Breast epithelium (tissue), 4 donors: Measurements from ENCODE around the gene TRA2B. TPM values are rescaled to one million over a fixed set of nuclear protein-coding genes. Genes with fewer than 3 reads are reported as not detected.

Experiments
- DNase-seq, 2 donors: peaks; one replicate each; pipeline ENCODE4 v3.0.0-alpha.2; 2019; ENCODE audit warnings: low spot score in 2 of 2
- H3K27ac ChIP-seq, 2 donors: fragments of 200-600 bp; sonication (generic) in 1 of 2; one replicate each; pipeline ENCODE4 v1.5.1; 2016 to 2019; ENCODE audit warnings: mild to moderate bottlenecking in 1 of 2
- H3K27me3 ChIP-seq, 2 donors: fragments of 200-600 bp; sonication (generic) in 1 of 2; one replicate each; pipeline versions ENCODE4 v1.5.1 to v1.6.0; 2017 to 2019; ENCODE audit warnings: control low read depth in 1 of 2, mild to moderate bottlenecking in 1 of 2
- H3K36me3 ChIP-seq: fragments of 200-600 bp; one replicate; pipeline ENCODE4 v1.5.1; 2019
- H3K4me1 ChIP-seq, 2 donors: fragments of 200-600 bp; sonication (generic); one replicate each; pipeline ENCODE4 v1.5.1; 2016 to 2019; ENCODE audit warnings: control low read depth in 1 of 2
- H3K4me3 ChIP-seq, 3 donors: fragments of 200-600 bp; sonication (generic); 1 replicate in 2 of 3; 2 replicates in 1 of 3; pipeline ENCODE4 v1.5.1; 2016 to 2019; ENCODE audit warnings: mild to moderate bottlenecking in 3 of 3, moderate library complexity in 2 of 3
- H3K9me3 ChIP-seq, 2 donors: fragments of 200-600 bp; sonication (generic) in 1 of 2; one replicate each; pipeline ENCODE4 v1.5.1; 2016 to 2019; ENCODE audit warnings: control low read depth in 1 of 2
- POLR2A ChIP-seq: fragments of 450-650 bp; IDR thresholded peaks from one replicate; pipeline ENCODE4 v1.6.1; 2016; ENCODE audit warnings: antibody characterized with exemption, mild to moderate bottlenecking, moderate library complexity
- POLR2AphosphoS5 ChIP-seq, 3 donors: sonication (generic); formaldehyde crosslinking; IDR thresholded peaks; one replicate each; pipeline ENCODE4 v1.6.1; 2017; ENCODE audit warnings: antibody characterized with exemption in 3 of 3
- intact Hi-C: fragments of 100-400 bp; cut with DNase I; formaldehyde crosslinking; loops from one replicate; pipeline ENCODE4 v1.15.1; 2023; ENCODE audit warnings: low total_unique reads
- total RNA-seq, 3 donors: library from RNA; depleted of rRNA; stranded (reverse); fragments of >200 nt; gene quantifications; one replicate each; pipeline ENCODE4 v1.1.0, GENCODE V29; 2016
- TF ChIP-seq, protein P1 (sequence below), 3 donors: fragments of 450-650 bp; IDR thresholded peaks; one replicate each; pipeline ENCODE4 v1.5.1; 2016 to 2017; ENCODE audit warnings: antibody characterized with exemption in 3 of 3, mild to moderate bottlenecking in 3 of 3, moderate library complexity in 3 of 3

The TRA2B gene
- total RNA-seq, 3 donors from 2014 or later: 163 to 278 (median 179) TPM

DNA sequence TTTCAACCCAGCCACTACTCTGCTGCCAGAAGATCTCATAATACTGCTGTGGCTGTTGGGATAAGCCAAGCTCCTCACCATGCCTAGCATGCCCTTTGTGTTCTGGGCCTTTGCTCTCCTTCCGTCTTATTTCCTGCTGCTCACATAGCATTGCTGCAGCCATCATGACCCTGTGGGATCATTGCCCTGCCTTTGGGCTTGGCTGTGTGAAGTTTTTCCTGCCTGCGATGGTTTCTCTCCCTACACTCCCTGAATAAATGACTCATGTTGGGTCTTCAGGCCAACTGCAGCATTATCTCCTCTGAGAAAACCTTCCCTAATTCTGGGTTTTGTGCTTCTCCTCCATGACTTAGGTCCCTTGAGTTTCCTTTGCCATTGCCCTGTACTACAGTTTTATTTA is 20.8 kb upstream of the TRA2B start:
- no peak for TF ChIP-seq POLR2AphosphoS5 (IDR thresholded peaks at IDR 0.05)
- no peak for TF ChIP-seq POLR2A
- TF ChIP-seq, protein P1, sequence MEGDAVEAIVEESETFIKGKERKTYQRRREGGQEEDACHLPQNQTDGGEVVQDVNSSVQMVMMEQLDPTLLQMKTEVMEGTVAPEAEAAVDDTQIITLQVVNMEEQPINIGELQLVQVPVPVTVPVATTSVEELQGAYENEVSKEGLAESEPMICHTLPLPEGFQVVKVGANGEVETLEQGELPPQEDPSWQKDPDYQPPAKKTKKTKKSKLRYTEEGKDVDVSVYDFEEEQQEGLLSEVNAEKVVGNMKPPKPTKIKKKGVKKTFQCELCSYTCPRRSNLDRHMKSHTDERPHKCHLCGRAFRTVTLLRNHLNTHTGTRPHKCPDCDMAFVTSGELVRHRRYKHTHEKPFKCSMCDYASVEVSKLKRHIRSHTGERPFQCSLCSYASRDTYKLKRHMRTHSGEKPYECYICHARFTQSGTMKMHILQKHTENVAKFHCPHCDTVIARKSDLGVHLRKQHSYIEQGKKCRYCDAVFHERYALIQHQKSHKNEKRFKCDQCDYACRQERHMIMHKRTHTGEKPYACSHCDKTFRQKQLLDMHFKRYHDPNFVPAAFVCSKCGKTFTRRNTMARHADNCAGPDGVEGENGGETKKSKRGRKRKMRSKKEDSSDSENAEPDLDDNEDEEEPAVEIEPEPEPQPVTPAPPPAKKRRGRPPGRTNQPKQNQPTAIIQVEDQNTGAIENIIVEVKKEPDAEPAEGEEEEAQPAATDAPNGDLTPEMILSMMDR (IDR thresholded peaks at IDR 0.05): no peak
- Histone ChIP-seq H3K4me3 (no peak overlapping the region), H3K9me3 (no peaks in the 10 kb centered on the region), H3K4me1 (no peaks in the 10 kb centered on the region), H3K36me3 (no peaks in the 10 kb centered on the region), H3K27ac (no peak overlapping the region), H3K27me3 (no peaks in the 10 kb centered on the region)
- intact Hi-C loops: no loop called here
- no peak for DNase-seq

DNA sequence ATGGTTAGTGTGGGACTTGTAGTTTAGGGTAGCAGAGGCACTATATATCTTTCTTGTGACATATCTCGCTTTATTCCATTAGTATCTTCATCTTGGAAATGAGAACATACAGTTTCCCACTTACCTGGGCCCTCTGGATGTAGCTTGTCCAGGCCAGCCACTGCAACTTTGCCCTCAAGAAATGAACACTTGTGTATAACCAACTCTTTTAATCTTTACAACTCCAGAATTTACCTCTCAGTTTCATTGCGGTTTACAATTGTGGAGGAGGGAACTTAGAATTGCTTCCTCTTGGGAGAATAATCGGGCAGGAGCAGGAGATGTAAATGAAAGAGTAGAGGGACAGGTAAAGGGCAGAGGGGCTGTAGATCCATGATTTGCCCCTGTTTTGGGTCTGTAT is 18.4 kb upstream of the TRA2B start:
- H3K9me3 ChIP-seq: no peaks in the 10 kb centered on the region
- no peaks in the 10 kb centered on the region for H3K36me3 ChIP-seq
- TF ChIP-seq POLR2A: no peak
- TF ChIP-seq, protein P1 (IDR thresholded peaks at IDR 0.05): no peak
- TF ChIP-seq POLR2AphosphoS5 (IDR thresholded peaks at IDR 0.05): no peak
- H3K27ac ChIP-seq: no peak overlapping the region
- no peaks in the 10 kb centered on the region for H3K4me1 ChIP-seq
- H3K4me3 ChIP-seq: no peak overlapping the region
- no peak for DNase-seq
- no peaks in the 10 kb centered on the region for H3K27me3 ChIP-seq
- intact Hi-C loops: no loop called here

DNA sequence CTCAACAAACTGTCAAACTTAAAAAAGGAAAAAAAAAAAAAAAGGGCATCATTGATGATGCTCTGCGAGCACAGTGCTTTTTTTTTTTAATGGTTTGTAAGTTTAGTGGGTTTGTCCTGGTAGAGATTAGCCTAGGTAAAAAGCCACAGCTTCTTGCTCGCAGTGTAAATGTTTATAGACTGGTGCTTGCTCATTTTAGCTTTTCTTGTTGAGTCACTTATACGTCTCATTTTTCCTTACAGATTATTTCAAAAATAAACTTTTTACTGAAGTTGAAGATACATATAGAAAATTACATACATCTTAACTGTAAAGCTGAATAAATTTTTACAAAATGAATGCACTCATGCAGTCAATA is 16.5 kb upstream of the TRA2B start:
- intact Hi-C loops: no loop called here
- Histone ChIP-seq H3K36me3 (no peaks in the 10 kb centered on the region), H3K9me3 (no peaks in the 10 kb centered on the region), H3K4me3 (no peak overlapping the region), H3K27ac (no peak overlapping the region), H3K4me1 (no peaks in the 10 kb centered on the region), H3K27me3 (no peaks in the 10 kb centered on the region)
- DNase-seq: no peak
- TF ChIP-seq, protein P1 (IDR thresholded peaks at IDR 0.05): no peak
- TF ChIP-seq POLR2AphosphoS5 (IDR thresholded peaks at IDR 0.05) (no peak), POLR2A (no peak)

DNA sequence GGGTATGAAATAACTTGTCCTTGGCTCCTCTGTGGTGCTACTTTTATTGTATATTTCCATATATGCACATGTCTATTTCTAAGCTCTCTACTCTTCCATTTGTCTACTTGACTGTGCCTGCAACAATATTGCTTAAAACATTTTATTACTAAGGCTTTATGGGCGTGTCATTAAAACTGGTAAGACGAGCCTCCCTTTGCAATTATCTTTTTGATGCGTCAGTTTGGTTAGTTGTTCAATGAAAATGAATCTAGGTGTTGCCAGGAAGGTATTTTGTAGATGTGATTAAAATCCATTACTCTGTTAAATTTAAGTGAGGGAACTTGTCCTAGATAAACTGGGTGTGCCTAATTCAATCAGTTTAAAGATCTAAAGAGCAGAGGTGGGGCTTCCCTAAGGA is 12.9 kb upstream of the TRA2B start:
- Histone ChIP-seq H3K4me1 (no peaks in the 10 kb centered on the region), H3K4me3 (no peak overlapping the region), H3K27me3 (no peaks in the 10 kb centered on the region), H3K27ac (no peak overlapping the region), H3K9me3 (no peaks in the 10 kb centered on the region), H3K36me3 (no peaks in the 10 kb centered on the region)
- DNase-seq: no peak
- TF ChIP-seq, protein P1 (IDR thresholded peaks at IDR 0.05): no peak
- TF ChIP-seq POLR2A (no peak), POLR2AphosphoS5 (IDR thresholded peaks at IDR 0.05) (no peak)
- intact Hi-C loops: no loop called here

DNA sequence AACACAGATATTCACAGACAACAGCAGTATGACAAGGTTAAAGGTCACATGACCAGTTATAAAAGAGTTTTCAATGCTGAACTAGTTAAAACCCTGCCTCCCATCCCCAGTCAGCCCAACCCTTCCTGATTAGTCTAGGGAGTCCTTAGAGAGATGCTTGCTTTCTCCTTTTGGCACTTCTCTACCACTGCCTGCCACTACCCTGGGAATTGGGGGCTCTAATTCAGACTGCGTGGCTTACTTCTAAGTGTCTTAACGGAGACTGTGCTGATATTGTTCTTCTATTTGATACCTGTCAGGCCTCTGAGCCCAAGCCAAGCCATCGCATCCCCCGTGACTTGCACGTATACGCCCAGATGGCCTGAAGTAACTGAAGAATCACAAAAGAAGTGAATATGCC is 11.7 kb upstream of the TRA2B start:
- Histone ChIP-seq H3K27me3 (no peaks in the 10 kb centered on the region), H3K9me3 (no peaks in the 10 kb centered on the region), H3K4me1 (no peaks in the 10 kb centered on the region), H3K36me3 (no peaks in the 10 kb centered on the region), H3K4me3 (no peak overlapping the region), H3K27ac (no peak overlapping the region)
- intact Hi-C loops: no loop called here
- DNase-seq: no peak
- TF ChIP-seq POLR2AphosphoS5 (IDR thresholded peaks at IDR 0.05) (no peak), POLR2A (no peak)
- TF ChIP-seq, protein P1 (IDR thresholded peaks at IDR 0.05): no peak
